Lower leg skin (tissue), 3 donors: ENCODE measurements around the gene GALNT7.

ENCODE experiments used
- CTCF ChIP-seq, 3 donors: fragments of 450-650 bp; IDR thresholded peaks; one replicate each; pipeline ENCODE4 v1.5.1; 2016; ENCODE audit warnings: antibody characterized with exemption in 3 of 3, mild to moderate bottlenecking in 3 of 3, moderate library complexity in 2 of 3
- POLR2A ChIP-seq, 2 donors: fragments of 450-650 bp; IDR thresholded peaks; one replicate each; pipeline ENCODE4 v1.6.1; 2016 to 2017; ENCODE audit warnings: antibody characterized with exemption in 2 of 2, mild to moderate bottlenecking in 1 of 2, moderate library complexity in 1 of 2

GRCh38 chr4:173274744-173275143 lies 106.1 kb downstream of the GALNT7 start:
- TF ChIP-seq CTCF (IDR thresholded peaks at IDR 0.05) (no peak), POLR2A (IDR thresholded peaks at IDR 0.05) (no peak)
